Progenitor cell of endocrine pancreas (in vitro differentiated cells): ENCODE results near the gene ITGB2. TPM values are rescaled to one million over a fixed set of nuclear protein-coding genes. Genes with fewer than 3 reads are reported as not detected.

ENCODE experiments used
- DNase-seq: peaks from one replicate; pipeline ENCODE4 v3.0.0; 2021; ENCODE audit warnings: low spot score; ENCODE audit not compliant: unreplicated experiment
- H3K27ac Mint-ChIP-seq: 2 replicates; pipeline ENCODE4 v1.8.0; 2021; ENCODE audit warnings: mild to moderate bottlenecking, moderate library complexity, mixed read lengths
- H3K27me3 Mint-ChIP-seq: 2 replicates; pipeline ENCODE4 v1.8.0; 2021; ENCODE audit warnings: mixed read lengths
- H3K36me3 Mint-ChIP-seq: 2 replicates; pipeline ENCODE4 v1.8.0; 2022; ENCODE audit warnings: mixed read lengths; ENCODE audit not compliant: insufficient read depth
- H3K4me1 Mint-ChIP-seq: 2 replicates; pipeline ENCODE4 v1.8.0; 2021; ENCODE audit warnings: low read depth, mixed read lengths
- H3K4me3 Mint-ChIP-seq: 2 replicates; pipeline ENCODE4 v1.8.0; 2021; ENCODE audit warnings: low read depth, mild to moderate bottlenecking, moderate library complexity, mixed read lengths
- H3K9me3 Mint-ChIP-seq: 2 replicates; pipeline ENCODE4 v1.8.0; 2021; ENCODE audit warnings: low read depth, mixed read lengths
- total RNA-seq: library from RNA; stranded (reverse); gene quantifications from 2 replicates; pipeline ENCODE4 v1.2.1, GENCODE V29; 2021
- TF ChIP-seq, protein P1 (sequence below): fragments of 200-600 bp; sonication (generic); IDR thresholded peaks from one replicate; pipeline ENCODE4 v1.5.0; 2021; ENCODE audit warnings: antibody characterized with exemption, mild to moderate bottlenecking; ENCODE audit not compliant: unreplicated experiment

Gene ITGB2
- total RNA-seq, 1 donor from 2014 or later, result 0.41 TPM

- no peaks in the 10 kb centered on the region for H3K9me3 Mint-ChIP-seq
- peaks cover 16% of the 10 kb centered on the region for H3K27me3 Mint-ChIP-seq
- TF ChIP-seq, protein P1, sequence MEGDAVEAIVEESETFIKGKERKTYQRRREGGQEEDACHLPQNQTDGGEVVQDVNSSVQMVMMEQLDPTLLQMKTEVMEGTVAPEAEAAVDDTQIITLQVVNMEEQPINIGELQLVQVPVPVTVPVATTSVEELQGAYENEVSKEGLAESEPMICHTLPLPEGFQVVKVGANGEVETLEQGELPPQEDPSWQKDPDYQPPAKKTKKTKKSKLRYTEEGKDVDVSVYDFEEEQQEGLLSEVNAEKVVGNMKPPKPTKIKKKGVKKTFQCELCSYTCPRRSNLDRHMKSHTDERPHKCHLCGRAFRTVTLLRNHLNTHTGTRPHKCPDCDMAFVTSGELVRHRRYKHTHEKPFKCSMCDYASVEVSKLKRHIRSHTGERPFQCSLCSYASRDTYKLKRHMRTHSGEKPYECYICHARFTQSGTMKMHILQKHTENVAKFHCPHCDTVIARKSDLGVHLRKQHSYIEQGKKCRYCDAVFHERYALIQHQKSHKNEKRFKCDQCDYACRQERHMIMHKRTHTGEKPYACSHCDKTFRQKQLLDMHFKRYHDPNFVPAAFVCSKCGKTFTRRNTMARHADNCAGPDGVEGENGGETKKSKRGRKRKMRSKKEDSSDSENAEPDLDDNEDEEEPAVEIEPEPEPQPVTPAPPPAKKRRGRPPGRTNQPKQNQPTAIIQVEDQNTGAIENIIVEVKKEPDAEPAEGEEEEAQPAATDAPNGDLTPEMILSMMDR, result no peak
- no peaks in the 10 kb centered on the region for H3K36me3 Mint-ChIP-seq
- H3K4me3 Mint-ChIP-seq, result no peak overlapping the region
- no peak overlapping the region for H3K27ac Mint-ChIP-seq
- no peaks in the 10 kb centered on the region for H3K4me1 Mint-ChIP-seq
- no peak for DNase-seq
These were observed 81.7 kb downstream of the ITGB2 start for GRCh38 chr21:44838951-44839350.

- no peaks in the 10 kb centered on the region for H3K9me3 Mint-ChIP-seq
- no peak overlapping the region for H3K4me3 Mint-ChIP-seq
- no peaks in the 10 kb centered on the region for H3K4me1 Mint-ChIP-seq
- TF ChIP-seq, protein P1, result peak; percentile 26
- no peak overlapping the region for H3K27ac Mint-ChIP-seq
- H3K36me3 Mint-ChIP-seq, result no peaks in the 10 kb centered on the region
- DNase-seq, result no peak
- peaks cover 18% of the 10 kb centered on the region for H3K27me3 Mint-ChIP-seq
These were observed 82.4 kb downstream of the ITGB2 start for GRCh38 chr21:44838039-44838895.

DNA sequence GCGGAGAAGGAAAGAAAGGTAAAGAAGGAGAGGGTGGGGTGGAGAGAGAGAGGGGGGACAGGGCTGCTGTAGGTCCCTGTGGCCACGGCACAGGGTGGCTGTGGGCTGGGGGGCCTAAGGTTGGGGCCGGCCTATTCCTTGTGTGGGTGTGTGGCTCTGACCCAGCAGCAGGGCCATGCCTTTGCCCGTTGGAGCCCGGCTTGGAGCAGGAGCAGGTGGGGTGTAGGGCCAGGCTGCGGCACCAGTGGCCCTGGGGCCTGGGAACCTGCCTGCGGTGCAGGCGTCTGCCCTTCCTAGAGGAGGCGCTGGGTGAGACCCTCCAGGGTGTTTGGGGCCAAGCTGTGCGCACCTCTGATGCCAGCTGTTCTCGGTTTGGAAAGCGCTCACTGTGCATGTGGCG lies 83.2 kb downstream of the ITGB2 start:
- TF ChIP-seq, protein P1, result no peak
- Mint-ChIP-seq H3K27me3 (peaks cover 17% of the 10 kb centered on the region), H3K27ac (no peak overlapping the region), H3K9me3 (no peaks in the 10 kb centered on the region), H3K4me1 (no peaks in the 10 kb centered on the region), H3K36me3 (no peaks in the 10 kb centered on the region), H3K4me3 (no peak overlapping the region)
- DNase-seq, result no peak

- no peaks in the 10 kb centered on the region for H3K4me1 Mint-ChIP-seq
- TF ChIP-seq, protein P1, result no peak
- DNase-seq, result no peak
- H3K36me3 Mint-ChIP-seq, result no peaks in the 10 kb centered on the region
- peaks cover 12% of the 10 kb centered on the region for H3K27me3 Mint-ChIP-seq
- no peak overlapping the region for H3K27ac Mint-ChIP-seq
- no peaks in the 10 kb centered on the region for H3K9me3 Mint-ChIP-seq
- H3K4me3 Mint-ChIP-seq, result no peak overlapping the region
These were observed 83.8 kb downstream of the ITGB2 start for GRCh38 chr21:44836666-44837471.

DNA sequence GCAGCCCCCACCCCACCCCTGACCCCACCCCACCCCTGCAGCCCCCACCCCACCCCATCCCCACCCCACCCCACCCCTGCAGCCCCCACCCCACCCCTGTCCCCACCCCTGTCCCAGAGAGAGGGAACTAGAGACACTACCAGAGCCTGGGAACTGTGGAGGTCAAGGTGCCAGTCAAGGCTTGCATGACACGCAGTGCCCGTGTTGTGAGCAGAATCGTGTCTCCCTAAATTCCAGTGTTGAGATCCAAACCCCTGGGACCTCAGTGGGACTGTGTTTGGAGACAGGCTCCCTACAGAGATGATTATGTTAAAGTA lies 84.4 kb downstream of the ITGB2 start:
- Mint-ChIP-seq H3K36me3 (no peaks in the 10 kb centered on the region), H3K9me3 (no peaks in the 10 kb centered on the region), H3K27ac (no peak overlapping the region), H3K4me1 (no peaks in the 10 kb centered on the region), H3K27me3 (peaks cover 7% of the 10 kb centered on the region), H3K4me3 (no peak overlapping the region)
- DNase-seq, result no peak
- TF ChIP-seq, protein P1, result no peak

Other genes with a start within 250 kb of the ITGB2 start
- not detected in 2 replicates for gene KRTAP12-1, start 238.7 kb downstream of the ITGB2 start, total RNA-seq
- not detected in 2 replicates for gene KRTAP10-12, start 223.7 kb downstream of the ITGB2 start, total RNA-seq
- gene TSPEAR, start 209.3 kb downstream of the ITGB2 start, total RNA-seq, result not detected in 2 replicates
- gene UBE2G2, start 119.1 kb downstream of the ITGB2 start, total RNA-seq, result 78.7 and 85.2 TPM in 2 replicates
- 65.0 and 73.5 TPM in 2 replicates for gene SUMO3, start 102.8 kb downstream of the ITGB2 start, total RNA-seq
- 221 and 226 TPM in 2 replicates for gene PTTG1IP, start 47.2 kb downstream of the ITGB2 start, total RNA-seq
- 33.1 and 36.0 TPM in 2 replicates for gene SLX9, start 19.1 kb upstream of the ITGB2 start, total RNA-seq
- 17.0 and 19.1 TPM in 2 replicates for gene ADARB1, start 153.7 kb upstream of the ITGB2 start, total RNA-seq